ENCODE measurements around the gene CARD11.

The CARD11 gene

DNA sequence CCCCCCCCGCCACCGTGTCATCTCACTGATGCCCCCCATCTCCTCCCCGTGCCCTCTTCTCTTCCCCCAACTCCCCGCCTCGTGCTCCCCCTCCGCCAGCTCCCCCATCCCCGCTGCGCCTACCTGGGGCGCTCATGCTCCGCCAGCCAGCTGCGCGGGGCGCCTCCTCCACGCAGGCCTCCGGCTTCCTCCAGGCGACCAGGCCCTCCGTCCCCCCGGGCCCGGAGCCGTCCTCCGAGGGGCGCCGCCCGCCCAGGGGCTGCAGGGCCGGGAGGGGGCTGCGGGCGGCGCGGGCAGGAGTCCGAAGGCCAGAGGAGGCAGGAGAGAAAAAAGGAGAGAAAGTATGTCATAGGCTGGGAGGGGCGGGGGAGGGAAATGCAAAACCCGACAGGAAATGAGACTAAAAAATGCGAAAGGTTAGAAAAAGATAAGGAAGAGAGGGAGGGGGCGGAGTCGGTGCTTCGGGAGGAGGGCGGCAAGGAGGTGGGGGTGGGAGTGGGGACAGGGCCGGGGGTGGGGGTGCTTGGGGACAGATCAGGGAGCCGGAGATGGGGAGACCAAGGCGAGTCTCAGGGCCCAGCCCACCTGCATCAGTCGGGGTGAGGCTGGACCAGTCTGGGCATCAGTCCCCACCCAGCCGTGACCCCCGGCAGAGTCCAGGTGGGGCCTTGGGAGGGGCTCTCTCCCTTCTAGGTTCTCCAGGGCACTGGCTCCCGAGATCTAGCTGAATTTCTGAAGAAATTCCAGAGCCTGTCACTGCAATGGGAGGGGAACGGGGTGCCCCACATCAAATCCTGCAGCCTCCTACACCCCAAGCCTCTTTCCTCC is at the start of gene CARD11:
CARD11 (minus strand) TSS at position 324 of the 828 bp plus-strand sequence. CDS start 85,361 bp downstream, outside the sequence.
- Mint-ChIP-seq H3K36me3 (ENCODE audit: low read depth) (peaks cover 27% of the 10 kb centered on the region), H3K27me3 (no peaks in the 10 kb centered on the region), H3K9me3 (no peaks in the 10 kb centered on the region), H3K27ac (peak within 1 kb of the TSS; percentile 92), H3K4me1 (ENCODE audit: low read depth) (peaks cover 51% of the 10 kb centered on the region), H3K4me3 (peak within 1 kb of the TSS; percentile 93)

DNA sequence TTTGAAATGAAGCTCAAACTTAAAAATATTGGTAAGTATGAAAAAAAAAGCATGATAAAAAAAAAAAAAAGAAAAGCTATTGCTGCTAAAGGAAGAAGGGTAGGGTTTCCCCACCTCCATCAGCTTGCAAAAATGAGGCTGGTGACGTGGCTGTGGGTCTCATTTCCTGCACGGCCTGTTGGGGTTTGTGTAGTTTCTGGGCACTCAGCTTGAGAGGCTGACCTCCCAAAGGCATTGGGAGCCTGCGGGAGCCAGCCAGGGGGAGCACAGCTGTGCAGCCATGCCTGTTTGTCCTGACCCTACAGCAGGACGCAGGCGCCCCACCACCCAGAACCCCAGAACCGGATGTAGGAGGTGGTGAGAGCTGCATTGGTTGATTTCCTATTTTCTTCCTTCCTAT is 48.8 kb upstream of the CARD11 start:
- Mint-ChIP-seq H3K4me3 (peak overlapping the region; percentile 31), H3K27ac (peak overlapping the region; percentile 83), H3K9me3 (no peaks in the 10 kb centered on the region), H3K36me3 (ENCODE audit: low read depth) (no peaks in the 10 kb centered on the region), H3K27me3 (no peaks in the 10 kb centered on the region), H3K4me1 (ENCODE audit: low read depth) (peaks cover 65% of the 10 kb centered on the region)

DNA sequence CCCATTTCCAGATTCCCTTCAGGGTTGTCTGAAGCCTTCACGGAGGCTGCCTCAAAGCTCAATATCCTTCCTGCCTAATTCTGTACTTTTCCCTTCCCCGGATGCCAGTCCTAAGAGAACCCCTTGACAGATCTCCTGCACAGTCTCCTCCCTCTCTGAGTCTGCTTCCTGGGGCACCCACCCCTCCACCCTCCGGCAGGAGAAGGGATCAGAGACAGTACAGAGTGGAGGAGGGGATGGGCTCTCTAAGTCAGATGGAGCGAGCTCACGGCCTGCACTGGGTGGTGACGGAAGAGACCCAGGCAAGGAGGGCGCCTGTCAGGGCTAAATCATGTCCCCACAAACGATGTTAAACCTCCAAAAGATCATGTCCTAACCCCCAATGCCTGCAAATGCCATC is 48.0 kb upstream of the CARD11 start:
- no peaks in the 10 kb centered on the region for H3K9me3 Mint-ChIP-seq
- H3K4me1 Mint-ChIP-seq (ENCODE audit: low read depth) = peaks cover 60% of the 10 kb centered on the region
- H3K36me3 Mint-ChIP-seq (ENCODE audit: low read depth) = no peaks in the 10 kb centered on the region
- peak overlapping the region; percentile 83 for H3K27ac Mint-ChIP-seq
- H3K4me3 Mint-ChIP-seq = peak overlapping the region; percentile 20
- no peaks in the 10 kb centered on the region for H3K27me3 Mint-ChIP-seq

DNA sequence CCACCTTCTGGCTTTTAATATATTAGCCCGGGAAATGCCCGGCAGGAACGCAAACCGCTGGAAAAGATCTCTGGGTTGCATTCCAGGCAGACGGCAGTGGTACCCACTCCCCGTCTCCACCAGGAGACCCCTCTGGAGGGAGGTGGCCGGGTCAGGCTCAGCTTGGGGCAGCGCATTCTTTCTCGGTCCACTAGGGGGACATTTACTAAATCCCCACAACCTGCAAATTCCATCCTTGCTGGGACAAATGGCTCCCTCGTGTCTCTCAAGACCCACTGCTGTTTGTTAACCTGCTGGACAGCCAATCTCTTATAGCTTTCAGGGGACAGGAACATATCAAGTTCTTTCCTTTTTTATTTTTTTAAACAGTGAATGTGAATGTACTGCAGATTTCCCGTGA is 45.8 kb upstream of the CARD11 start:
- H3K9me3 Mint-ChIP-seq = no peaks in the 10 kb centered on the region
- no peak overlapping the region for H3K4me3 Mint-ChIP-seq
- H3K27me3 Mint-ChIP-seq = no peaks in the 10 kb centered on the region
- no peak overlapping the region for H3K27ac Mint-ChIP-seq
- H3K4me1 Mint-ChIP-seq (ENCODE audit: low read depth) = peaks cover 40% of the 10 kb centered on the region
- H3K36me3 Mint-ChIP-seq (ENCODE audit: low read depth) = no peaks in the 10 kb centered on the region

DNA sequence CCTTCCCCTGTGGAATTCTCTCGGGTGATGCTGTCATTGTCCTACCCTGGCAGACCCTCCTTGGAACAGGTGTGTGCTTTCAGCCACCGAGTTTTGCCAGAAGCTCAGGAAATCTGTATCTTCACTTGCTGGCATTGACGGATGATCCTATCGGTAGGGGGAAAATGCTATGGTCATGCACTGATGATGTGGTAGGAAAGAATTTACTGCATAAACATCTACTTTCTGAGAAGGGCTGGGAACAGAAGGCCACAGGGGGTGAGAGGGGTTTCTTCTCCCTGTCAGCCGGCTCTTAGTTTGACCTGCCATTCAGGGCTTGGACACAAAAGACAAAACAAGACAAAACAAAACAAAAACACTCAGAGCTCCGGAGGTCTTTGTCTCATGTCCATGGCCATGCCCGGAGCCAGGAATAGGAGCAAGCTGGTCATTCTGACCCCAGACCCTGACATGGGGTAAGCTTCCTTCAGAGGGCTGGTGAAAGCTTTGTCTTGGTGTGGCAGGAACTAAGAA is 43.6 kb upstream of the CARD11 start:
- Mint-ChIP-seq H3K9me3 (no peaks in the 10 kb centered on the region), H3K4me3 (no peak overlapping the region), H3K27me3 (no peaks in the 10 kb centered on the region), H3K27ac (no peak overlapping the region), H3K4me1 (ENCODE audit: low read depth) (peaks cover 22% of the 10 kb centered on the region), H3K36me3 (ENCODE audit: low read depth) (no peaks in the 10 kb centered on the region)

DNA sequence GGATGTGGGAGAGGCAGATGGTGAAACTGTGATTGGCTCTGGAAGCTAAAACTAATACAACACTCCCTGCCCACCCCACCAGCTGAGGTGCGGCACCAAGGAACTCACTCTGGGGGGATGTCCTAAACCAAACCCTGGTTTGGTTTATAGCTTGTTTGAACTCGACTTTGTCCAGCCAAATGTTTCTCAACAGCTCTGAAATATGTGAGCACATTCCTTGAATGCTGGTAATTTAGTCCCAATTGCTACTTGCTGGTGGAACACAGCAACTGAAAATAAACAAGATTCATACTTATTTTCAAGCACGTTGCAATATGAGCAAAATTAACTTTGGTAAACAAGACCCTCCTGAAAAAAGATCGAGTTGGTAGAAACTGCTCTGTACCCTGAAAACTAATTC is 39.7 kb upstream of the CARD11 start:
- Mint-ChIP-seq H3K36me3 (ENCODE audit: low read depth) (no peaks in the 10 kb centered on the region), H3K4me1 (ENCODE audit: low read depth) (peaks cover 3% of the 10 kb centered on the region), H3K4me3 (no peak overlapping the region), H3K27me3 (no peaks in the 10 kb centered on the region), H3K9me3 (no peaks in the 10 kb centered on the region), H3K27ac (no peak overlapping the region)

DNA sequence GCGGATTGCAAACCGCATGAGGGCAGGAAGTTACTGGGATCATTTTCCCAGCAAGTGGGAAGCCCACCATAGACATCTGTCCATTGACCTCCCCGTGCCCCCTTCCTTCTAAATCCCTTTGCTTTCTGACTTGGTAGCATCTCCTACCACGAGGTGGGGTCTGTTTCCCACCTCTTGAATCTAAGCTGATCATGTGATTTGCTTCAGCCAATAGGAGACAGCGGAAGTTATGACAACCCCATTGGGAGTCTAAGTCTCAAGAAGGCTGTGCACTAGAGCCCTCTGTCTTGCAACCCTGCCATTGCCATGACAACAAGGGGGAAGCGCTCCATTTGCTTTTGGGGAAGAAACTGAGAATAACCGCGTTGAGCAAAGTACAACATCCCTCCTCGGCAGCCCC is 39.2 kb upstream of the CARD11 start:
- Mint-ChIP-seq H3K4me3 (no peak overlapping the region), H3K36me3 (ENCODE audit: low read depth) (no peaks in the 10 kb centered on the region), H3K27me3 (no peaks in the 10 kb centered on the region), H3K9me3 (no peaks in the 10 kb centered on the region), H3K27ac (no peak overlapping the region), H3K4me1 (ENCODE audit: low read depth) (peaks cover 3% of the 10 kb centered on the region)

DNA sequence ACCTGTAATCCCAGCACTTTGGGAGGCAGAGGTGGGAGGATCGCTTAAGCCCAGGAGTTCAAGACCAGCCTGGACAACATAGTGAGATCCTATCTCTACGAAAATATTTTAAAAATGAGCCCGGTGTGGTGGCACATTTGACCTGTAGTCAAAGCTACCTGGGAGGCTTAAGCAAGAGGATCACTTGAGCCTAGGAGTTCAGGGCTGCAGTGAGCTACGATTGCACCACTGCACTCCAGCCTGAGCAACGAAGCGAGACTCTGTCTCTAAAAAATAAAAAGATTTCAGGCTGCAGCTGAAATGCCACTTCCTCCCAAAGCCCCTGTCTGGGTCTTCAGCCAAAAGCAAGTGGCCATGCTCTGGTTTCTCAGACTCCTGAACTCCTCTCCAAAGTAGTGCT is 38.7 kb upstream of the CARD11 start:
- Mint-ChIP-seq H3K27ac (no peak overlapping the region), H3K27me3 (no peaks in the 10 kb centered on the region), H3K4me1 (ENCODE audit: low read depth) (peaks cover 3% of the 10 kb centered on the region), H3K36me3 (ENCODE audit: low read depth) (no peaks in the 10 kb centered on the region), H3K4me3 (no peak overlapping the region), H3K9me3 (no peaks in the 10 kb centered on the region)

DNA sequence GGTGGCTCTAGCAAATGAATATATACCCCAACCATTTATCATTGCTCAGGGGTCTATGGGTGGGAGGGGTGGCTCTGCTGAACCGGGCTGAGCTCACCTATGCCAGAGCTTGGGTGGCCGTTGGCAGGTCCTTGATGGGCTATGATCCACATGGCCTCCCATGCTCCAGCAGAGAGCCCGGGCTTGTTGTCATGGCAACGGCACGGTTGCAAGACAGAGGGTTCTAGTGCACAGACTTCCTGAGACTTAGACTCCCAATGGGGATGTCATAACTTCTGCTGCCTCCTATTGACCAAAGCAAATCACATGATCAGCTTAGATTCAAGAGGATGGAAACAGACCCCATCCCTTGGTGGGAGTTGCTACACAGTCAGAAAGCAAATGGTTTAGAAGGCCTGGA is 36.4 kb upstream of the CARD11 start:
- H3K27me3 Mint-ChIP-seq = no peaks in the 10 kb centered on the region
- no peak overlapping the region for H3K27ac Mint-ChIP-seq
- no peaks in the 10 kb centered on the region for H3K9me3 Mint-ChIP-seq
- H3K36me3 Mint-ChIP-seq (ENCODE audit: low read depth) = no peaks in the 10 kb centered on the region
- H3K4me1 Mint-ChIP-seq (ENCODE audit: low read depth) = peaks cover 5% of the 10 kb centered on the region
- no peak overlapping the region for H3K4me3 Mint-ChIP-seq

DNA sequence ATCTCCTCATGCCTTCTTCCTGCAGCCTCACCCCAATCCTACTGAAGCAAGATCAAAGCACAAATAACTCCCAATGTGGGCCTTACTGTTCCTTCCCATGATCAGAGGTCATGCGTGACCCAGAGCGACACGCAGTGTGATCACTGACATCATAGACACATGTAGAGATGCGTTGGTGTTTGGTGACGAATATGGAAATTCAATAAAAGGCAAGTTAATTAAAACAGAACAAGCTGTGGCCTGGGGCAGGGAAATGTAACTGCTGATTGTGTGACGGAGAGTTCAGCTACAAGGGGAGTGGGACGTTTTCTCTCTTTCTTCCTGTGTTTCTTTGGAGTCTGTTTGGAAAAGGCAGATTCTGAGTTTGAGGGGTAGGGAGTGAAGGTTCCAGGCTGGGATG is 34.8 kb upstream of the CARD11 start:
- H3K9me3 Mint-ChIP-seq = no peaks in the 10 kb centered on the region
- H3K4me1 Mint-ChIP-seq (ENCODE audit: low read depth) = peaks cover 20% of the 10 kb centered on the region
- H3K27ac Mint-ChIP-seq = no peak overlapping the region
- no peaks in the 10 kb centered on the region for H3K27me3 Mint-ChIP-seq
- no peak overlapping the region for H3K4me3 Mint-ChIP-seq
- H3K36me3 Mint-ChIP-seq (ENCODE audit: low read depth) = no peaks in the 10 kb centered on the region

DNA sequence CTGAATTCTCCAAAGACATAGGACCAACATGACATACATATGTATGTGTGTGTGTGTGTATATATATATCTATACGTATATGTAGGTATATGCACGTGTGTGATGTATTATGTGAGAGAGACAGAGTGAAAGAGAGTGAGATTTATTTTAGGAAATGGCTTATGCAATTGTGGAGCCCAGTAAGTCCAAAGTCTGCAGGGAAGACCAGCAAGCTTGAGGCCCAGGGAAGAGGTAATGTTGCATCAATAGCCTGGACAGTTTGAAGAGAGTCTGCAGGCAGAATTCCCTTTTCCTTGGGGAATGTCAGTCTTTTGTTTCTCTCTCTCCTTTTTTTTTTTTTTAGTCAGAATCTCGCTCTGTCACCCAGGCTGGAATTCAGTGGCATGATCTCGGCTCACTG is 33.0 kb upstream of the CARD11 start:
- no peak overlapping the region for H3K27ac Mint-ChIP-seq
- H3K36me3 Mint-ChIP-seq (ENCODE audit: low read depth) = no peaks in the 10 kb centered on the region
- H3K4me3 Mint-ChIP-seq = no peak overlapping the region
- no peaks in the 10 kb centered on the region for H3K27me3 Mint-ChIP-seq
- no peaks in the 10 kb centered on the region for H3K9me3 Mint-ChIP-seq
- H3K4me1 Mint-ChIP-seq (ENCODE audit: low read depth) = peaks cover 24% of the 10 kb centered on the region

DNA sequence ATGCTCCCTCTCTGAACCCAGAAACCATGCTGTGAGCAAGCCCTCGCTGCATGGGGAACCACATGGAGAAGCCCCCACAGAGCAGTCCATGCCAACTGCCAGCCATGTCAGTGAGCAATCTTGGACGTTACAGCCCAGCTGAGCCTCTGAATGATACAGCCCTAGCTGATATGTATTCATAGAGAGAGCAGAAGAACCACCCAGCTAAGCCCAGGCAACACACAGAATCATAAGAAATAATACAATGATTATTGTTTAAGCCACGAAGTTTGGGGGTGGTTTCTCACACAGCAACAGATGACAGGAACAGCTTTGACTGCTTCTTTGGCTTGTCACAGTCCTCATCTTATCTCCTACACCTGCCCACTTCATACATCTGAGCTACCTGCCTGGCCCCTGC is 32.5 kb upstream of the CARD11 start:
- Mint-ChIP-seq H3K27ac (no peak overlapping the region), H3K4me1 (ENCODE audit: low read depth) (peaks cover 26% of the 10 kb centered on the region), H3K9me3 (peaks cover 5% of the 10 kb centered on the region), H3K27me3 (no peaks in the 10 kb centered on the region), H3K4me3 (no peak overlapping the region), H3K36me3 (ENCODE audit: low read depth) (peaks cover 4% of the 10 kb centered on the region)

DNA sequence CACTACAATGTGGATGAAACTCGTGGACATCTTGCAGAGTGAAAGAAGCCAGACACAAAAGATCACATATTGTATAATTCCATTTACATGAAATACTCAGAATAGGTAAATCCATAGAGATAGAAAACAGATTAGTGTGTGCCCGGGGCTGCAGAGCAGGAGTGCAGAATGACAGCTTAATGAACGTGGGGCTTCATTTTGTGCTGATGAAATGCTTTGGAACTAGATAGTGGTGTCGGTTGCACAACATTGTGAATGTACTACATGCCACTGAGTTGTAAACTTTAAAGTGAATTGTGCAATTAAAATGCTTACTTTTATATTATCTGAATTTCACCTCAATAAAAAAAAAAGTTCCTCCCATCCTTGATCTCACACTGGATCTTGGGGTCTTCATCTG is 31.8 kb upstream of the CARD11 start:
- H3K9me3 Mint-ChIP-seq = peaks cover 12% of the 10 kb centered on the region
- H3K4me1 Mint-ChIP-seq (ENCODE audit: low read depth) = peaks cover 26% of the 10 kb centered on the region
- no peaks in the 10 kb centered on the region for H3K27me3 Mint-ChIP-seq
- no peak overlapping the region for H3K27ac Mint-ChIP-seq
- no peak overlapping the region for H3K4me3 Mint-ChIP-seq
- peaks cover 10% of the 10 kb centered on the region for H3K36me3 Mint-ChIP-seq (ENCODE audit: low read depth)

DNA sequence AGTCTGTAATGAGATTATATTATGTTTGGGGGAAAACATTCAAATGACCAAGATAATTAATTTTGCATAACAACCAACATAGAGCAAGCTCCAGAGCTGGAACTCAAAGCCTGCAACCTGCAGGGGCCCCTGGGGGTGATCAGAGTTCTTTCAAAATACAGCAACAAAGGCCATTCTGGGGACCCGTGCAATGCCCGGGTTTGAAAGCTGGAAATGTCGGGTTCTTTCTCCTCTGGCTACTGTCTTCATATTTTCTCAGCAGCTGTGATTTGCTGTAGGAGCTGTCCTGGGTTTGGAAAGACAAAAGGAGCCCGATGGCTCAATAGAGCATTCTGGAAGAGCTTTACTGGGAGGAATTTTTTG is 30.8 kb upstream of the CARD11 start:
- Mint-ChIP-seq H3K4me3 (no peak overlapping the region), H3K36me3 (ENCODE audit: low read depth) (peaks cover 10% of the 10 kb centered on the region), H3K4me1 (ENCODE audit: low read depth) (peaks cover 35% of the 10 kb centered on the region), H3K27me3 (no peaks in the 10 kb centered on the region), H3K9me3 (peaks cover 18% of the 10 kb centered on the region), H3K27ac (no peak overlapping the region)

DNA sequence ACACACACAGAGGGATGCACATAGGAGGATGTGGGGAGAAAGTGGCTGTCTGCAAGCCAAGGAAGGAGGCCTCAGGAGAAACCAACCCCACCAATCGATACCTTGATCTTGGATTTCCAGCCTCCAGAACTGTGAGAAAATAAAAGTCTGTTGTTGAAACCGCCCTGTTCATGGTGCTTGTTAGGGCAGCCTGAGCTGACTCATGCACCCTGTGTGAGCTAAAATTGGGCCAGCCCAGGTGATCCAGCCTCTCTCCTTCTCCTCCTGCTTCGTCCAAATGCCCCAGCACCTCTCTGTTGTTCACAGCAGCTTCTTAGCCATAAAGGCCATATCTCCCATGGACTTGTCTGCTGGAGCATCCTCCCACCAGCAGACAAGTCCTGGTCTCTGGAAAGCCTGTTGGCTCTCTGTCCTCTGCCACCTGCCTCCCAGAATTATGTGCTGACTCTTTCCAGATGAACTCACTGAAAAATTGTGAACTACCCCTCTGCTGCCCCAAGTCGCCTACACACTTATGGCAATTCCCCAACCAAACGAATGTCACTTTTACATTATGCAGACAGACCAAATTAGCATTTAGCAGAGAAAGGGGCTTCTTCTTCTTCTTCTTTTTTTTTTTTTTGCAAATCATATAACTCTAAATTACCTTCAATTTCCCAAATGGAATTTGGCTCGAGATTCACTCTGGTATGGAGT is 30.2 kb upstream of the CARD11 start:
- Mint-ChIP-seq H3K27me3 (no peaks in the 10 kb centered on the region), H3K4me1 (ENCODE audit: low read depth) (peaks cover 40% of the 10 kb centered on the region), H3K4me3 (no peak overlapping the region), H3K36me3 (ENCODE audit: low read depth) (peaks cover 10% of the 10 kb centered on the region), H3K9me3 (peaks cover 18% of the 10 kb centered on the region), H3K27ac (no peak overlapping the region)
